Mucosa of descending colon (tissue), 3 donors: ENCODE measurements around the gene PRRX2. TPM values are rescaled to one million over a fixed set of nuclear protein-coding genes. Genes with fewer than 3 reads are reported as not detected.
"Not testable (repeated sequence)": the region's sequence is repeated elsewhere in the genome, so short reads cannot be mapped to it uniquely, and the experiment has no call there.

Experiments used
- ATAC-seq: fragments of 200-7000 bp; cut with Tn5 transposase; one replicate; pipeline ENCODE4 v1.9.1; 2020; ENCODE audit warnings: mild to moderate bottlenecking, moderate library complexity
- DNase-seq, 3 donors: peaks; one replicate each; pipeline ENCODE4 v3.0.0-alpha.2; 2020
- H3K36me3 ChIP-seq: fragments of 200-600 bp; one replicate; pipeline ENCODE4 v1.8.0; 2021; ENCODE audit warnings: low read depth, mild to moderate bottlenecking
- H3K4me1 ChIP-seq: fragments of 200-600 bp; one replicate; pipeline ENCODE4 v1.8.0; 2021; ENCODE audit warnings: low read depth, mild to moderate bottlenecking
- H3K4me3 ChIP-seq: fragments of 200-600 bp; one replicate; pipeline ENCODE4 v1.8.0; 2021; ENCODE audit warnings: mild to moderate bottlenecking
- H3K9me3 ChIP-seq: fragments of 200-600 bp; one replicate; pipeline ENCODE4 v1.8.0; 2021; ENCODE audit warnings: mild to moderate bottlenecking
- intact Hi-C, 2 donors: fragments of 100-400 bp; cut with DNase I in 1 of 2; cut with micrococcal nuclease in 1 of 2; formaldehyde crosslinking; loops; one replicate each; pipeline versions ENCODE4 v1.11.0 to v1.11.1; 2022; cut with DNase I, micrococcal nuclease
- total RNA-seq, 3 donors: library from RNA; stranded (reverse); fragmentation: NEBNext Ultra II Directional in 2 of 3; extraction: Animal tissue kit (Norgen Biotek cat#: 25700) in 2 of 3; gene quantifications; one replicate each; pipeline versions ENCODE4 v1.2.1 to v1.2.4, GENCODE V29; 2021 to 2023
- TF ChIP-seq, protein P1 (sequence below): fragments of 200-600 bp; IDR thresholded peaks from one replicate; pipeline ENCODE4 v1.8.0; 2022; ENCODE audit warnings: antibody characterized with exemption, mild to moderate bottlenecking
- donor health status: DM: no; HTN: no; CAD: no; lungs with moderate emphysema.
- donor health status: DM: no; HTN: no; CAD: no.
- donor health status: DM: no; HTN: yes; CAD: no.

Gene PRRX2
- total RNA-seq, 3 donors from 2014 or later, result 0.38 to 1.6 (median 0.89) TPM

DNA sequence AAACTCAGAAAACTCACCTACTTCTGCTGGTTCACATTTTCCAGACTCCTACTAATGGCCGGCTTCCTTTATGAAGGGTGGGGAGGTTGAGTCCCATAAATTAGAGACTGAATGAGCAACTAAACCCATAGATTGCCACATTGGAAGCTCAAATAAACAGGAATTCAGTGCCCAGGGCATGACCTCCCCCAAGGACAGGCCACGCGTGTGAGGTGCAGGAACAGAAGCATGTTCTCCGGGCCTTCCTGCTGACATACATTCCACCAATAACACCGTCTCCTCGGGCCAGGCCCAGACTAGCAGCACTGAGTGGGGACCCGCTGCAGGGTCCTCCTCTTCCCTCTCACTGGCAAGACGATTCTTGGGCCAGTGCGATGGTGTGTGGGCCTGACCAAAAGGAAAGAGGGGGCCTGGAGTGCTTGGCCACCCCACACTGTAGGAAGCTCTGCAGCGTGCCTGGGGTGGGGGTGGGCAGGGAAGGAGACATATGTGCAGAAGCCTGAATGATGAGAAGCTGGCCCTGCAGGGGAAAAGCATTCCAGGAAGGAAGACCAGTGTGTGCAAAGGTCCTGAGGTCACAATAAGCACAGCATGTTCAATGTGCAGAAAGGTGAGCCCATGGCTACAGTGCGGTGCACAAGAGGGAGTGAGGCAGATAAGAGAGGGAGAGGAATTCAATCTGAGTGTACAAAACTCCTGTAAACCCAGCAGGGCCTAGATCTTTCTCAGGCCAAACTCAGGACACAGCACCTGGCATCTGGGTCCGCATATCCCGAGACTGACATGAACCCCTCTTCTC, 75.4 kb downstream of the PRRX2 start:
- H3K4me3 ChIP-seq, result no peak overlapping the region
- H3K36me3 ChIP-seq, result no peaks in the 10 kb centered on the region
- TF ChIP-seq, protein P1, sequence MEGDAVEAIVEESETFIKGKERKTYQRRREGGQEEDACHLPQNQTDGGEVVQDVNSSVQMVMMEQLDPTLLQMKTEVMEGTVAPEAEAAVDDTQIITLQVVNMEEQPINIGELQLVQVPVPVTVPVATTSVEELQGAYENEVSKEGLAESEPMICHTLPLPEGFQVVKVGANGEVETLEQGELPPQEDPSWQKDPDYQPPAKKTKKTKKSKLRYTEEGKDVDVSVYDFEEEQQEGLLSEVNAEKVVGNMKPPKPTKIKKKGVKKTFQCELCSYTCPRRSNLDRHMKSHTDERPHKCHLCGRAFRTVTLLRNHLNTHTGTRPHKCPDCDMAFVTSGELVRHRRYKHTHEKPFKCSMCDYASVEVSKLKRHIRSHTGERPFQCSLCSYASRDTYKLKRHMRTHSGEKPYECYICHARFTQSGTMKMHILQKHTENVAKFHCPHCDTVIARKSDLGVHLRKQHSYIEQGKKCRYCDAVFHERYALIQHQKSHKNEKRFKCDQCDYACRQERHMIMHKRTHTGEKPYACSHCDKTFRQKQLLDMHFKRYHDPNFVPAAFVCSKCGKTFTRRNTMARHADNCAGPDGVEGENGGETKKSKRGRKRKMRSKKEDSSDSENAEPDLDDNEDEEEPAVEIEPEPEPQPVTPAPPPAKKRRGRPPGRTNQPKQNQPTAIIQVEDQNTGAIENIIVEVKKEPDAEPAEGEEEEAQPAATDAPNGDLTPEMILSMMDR, result no peak
- H3K4me1 ChIP-seq, result peaks cover 3% of the 10 kb centered on the region
- no peaks in the 10 kb centered on the region for H3K9me3 ChIP-seq
- intact Hi-C loops, result loop anchor here in 1 of 2 donors (5.0 kb wide), 1 partner anchor 46 kb away; no protein-coding TSS in a partner anchor
- DNase-seq, result no peak
- ATAC-seq, result no peak

DNA sequence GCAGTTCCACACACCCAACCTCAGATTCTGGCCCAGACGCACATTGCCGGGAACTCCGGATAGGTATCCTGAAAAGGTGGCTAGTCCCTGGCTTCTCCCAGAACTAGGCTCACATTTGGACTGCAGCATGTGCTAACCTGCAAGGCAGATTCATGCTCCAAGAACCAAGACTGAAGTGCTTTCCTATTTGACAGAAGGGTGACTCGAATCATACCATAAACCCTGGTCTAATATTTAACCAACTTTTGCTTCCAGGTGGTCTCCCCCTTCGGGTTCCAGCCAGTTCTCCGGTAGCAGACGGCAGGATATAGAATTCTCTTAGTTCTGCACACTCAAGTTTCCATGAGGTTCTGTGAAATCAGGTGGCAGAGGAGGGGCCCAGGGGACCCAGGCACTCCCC, 79.8 kb downstream of the PRRX2 start:
- TF ChIP-seq, protein P1, result no peak
- ATAC-seq (no peak), DNase-seq (no peak)
- no peaks in the 10 kb centered on the region for H3K9me3 ChIP-seq
- no peaks in the 10 kb centered on the region for H3K36me3 ChIP-seq
- no peak overlapping the region for H3K4me3 ChIP-seq
- intact Hi-C loops, result no loop called here
- no peaks in the 10 kb centered on the region for H3K4me1 ChIP-seq

DNA sequence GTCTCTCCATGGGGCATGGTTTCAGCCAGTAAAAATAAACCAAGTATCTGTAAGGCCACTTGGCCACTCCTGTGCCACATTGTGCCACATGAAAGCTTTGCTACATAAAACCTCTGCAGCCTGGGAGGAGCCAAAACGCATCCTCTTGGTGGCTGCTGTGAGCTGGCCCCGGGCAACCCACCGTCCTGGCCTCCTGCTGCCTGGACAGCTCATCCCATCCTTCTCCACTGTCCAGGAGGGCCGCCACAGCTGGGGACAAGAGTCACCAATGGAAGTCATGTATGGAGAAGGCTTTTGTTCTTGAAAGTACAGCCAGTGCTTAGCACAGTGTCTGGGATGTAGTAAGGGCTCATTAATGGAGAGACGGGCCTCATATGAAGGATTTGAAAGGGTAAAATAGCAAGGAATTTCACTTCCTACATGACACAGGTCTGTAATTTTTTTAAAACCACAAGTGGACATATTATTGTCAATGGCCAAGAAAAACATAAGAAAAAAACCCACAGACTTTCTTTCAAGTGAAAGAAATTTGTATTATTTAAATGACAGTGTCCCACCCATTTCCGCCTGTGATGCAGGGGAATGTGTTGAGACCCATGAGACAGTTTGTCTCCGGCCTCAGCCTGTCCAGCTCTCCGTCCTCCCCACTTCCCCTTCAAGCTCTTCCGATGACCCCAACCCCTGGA, 80.8 kb downstream of the PRRX2 start:
- no peak for ATAC-seq
- intact Hi-C loops, result no loop called here
- H3K4me3 ChIP-seq, result no peak overlapping the region
- no peaks in the 10 kb centered on the region for H3K4me1 ChIP-seq
- DNase-seq, result no peak
- H3K36me3 ChIP-seq, result no peaks in the 10 kb centered on the region
- TF ChIP-seq, protein P1, result no peak
- H3K9me3 ChIP-seq, result no peaks in the 10 kb centered on the region

DNA sequence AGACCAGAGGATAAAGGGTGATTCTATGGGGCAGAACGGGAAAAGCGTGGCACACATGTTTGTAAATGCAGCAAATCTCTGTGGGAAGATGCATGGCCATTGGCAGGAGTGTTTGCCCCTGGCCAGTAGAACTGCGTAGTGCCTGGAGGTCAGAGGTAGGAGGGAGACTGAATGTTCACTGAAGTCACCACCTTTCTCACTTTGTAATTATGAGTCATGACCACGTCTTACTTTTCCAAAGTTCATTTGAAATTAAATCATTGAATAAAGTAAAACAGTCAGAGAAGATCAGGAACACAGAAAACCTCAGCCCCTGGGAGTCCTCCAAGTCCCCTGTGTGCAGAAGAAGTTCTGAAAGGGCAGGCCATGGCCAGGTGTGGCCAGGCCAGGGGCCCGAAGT, 82.8 kb downstream of the PRRX2 start:
- TF ChIP-seq, protein P1, result no peak
- no peaks in the 10 kb centered on the region for H3K36me3 ChIP-seq
- no peak for ATAC-seq
- no peak overlapping the region for H3K4me3 ChIP-seq
- intact Hi-C loops, result no loop called here
- H3K9me3 ChIP-seq, result no peaks in the 10 kb centered on the region
- H3K4me1 ChIP-seq, result peaks cover 13% of the 10 kb centered on the region
- no peak for DNase-seq

DNA sequence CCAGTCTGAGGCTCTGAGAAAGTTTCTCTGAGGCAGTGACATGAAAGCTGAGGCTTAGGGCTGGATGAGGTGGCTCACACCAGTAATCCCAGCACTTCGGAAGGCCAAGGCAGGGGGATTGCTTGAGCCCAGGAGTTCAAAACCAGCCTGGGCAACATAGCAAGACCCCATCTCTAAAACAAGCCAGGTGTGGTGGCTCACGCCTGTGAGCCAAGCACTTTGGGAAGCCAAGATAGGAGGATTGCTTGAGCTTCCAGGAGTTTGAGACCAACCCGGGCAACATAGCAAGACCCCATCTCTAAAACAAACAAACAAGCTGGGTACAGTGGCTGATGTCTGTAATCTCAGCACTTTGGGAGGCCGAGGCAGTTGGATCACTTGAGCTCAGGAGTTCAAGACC, 83.6 kb downstream of the PRRX2 start:
- ATAC-seq, H3K9me3 ChIP-seq, intact Hi-C loops, H3K36me3 ChIP-seq, H3K4me3 ChIP-seq, DNase-seq: not testable (repeated sequence)
- peaks cover 13% of the 10 kb centered on the region for H3K4me1 ChIP-seq

DNA sequence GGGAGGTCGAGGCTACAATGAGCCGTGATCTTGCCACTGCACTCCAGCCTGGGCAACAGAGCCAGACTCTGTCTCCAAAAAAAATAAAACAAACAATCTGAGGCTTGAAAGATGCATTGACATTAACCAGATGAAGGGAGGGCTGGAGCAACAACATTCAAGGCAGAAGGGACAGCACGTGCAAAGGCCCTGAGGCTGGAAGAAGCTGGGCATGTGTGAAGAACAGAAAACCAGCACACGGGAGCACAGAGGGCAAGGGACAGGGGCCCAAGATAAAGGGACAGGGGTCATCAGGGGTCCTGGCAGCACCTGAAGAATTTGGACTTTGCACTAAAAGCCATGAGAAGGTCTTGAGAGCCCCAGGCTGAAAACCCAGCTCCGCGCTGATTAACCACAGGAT, 84.1 kb downstream of the PRRX2 start:
- no peak for DNase-seq
- TF ChIP-seq, protein P1, result no peak
- peaks cover 13% of the 10 kb centered on the region for H3K4me1 ChIP-seq
- no peaks in the 10 kb centered on the region for H3K36me3 ChIP-seq
- no peak for ATAC-seq
- intact Hi-C loops, result no loop called here
- no peaks in the 10 kb centered on the region for H3K9me3 ChIP-seq
- H3K4me3 ChIP-seq, result no peak overlapping the region
